GM19238 (cell line): ENCODE measurements around the gene VIPR2.

ENCODE experiments used
- DNase-seq: peaks from one replicate; pipeline ENCODE4 v3.0.0; 2011; ENCODE audit warnings: low spot score; ENCODE audit not compliant: insufficient read length

VIPR2 gene

GRCh38 chr7:159068893-159069448 is 75.7 kb downstream of the VIPR2 start:
- no peak for DNase-seq

- no peak for DNase-seq
Measured at GRCh38 chr7:159068488-159068811, 76.2 kb downstream of the VIPR2 start.

- no peak for DNase-seq
Measured at GRCh38 chr7:159067576-159068487, 76.8 kb downstream of the VIPR2 start.

- DNase-seq, result no peak
Measured at GRCh38 chr7:159066816-159067575, 77.7 kb downstream of the VIPR2 start.

- DNase-seq, result no peak
Measured at GRCh38 chr7:159065852-159066480, 78.7 kb downstream of the VIPR2 start.

- no peak for DNase-seq
Measured at GRCh38 chr7:159064816-159065510, 79.7 kb downstream of the VIPR2 start.

GRCh38 chr7:159064121-159064815 is 80.4 kb downstream of the VIPR2 start:
- no peak for DNase-seq

- no peak for DNase-seq
Measured at GRCh38 chr7:159063046-159063840, 81.4 kb downstream of the VIPR2 start.

GRCh38 chr7:159062569-159062968 is 82.1 kb downstream of the VIPR2 start:
- no peak for DNase-seq

GRCh38 chr7:159061674-159062212 is 82.9 kb downstream of the VIPR2 start:
- DNase-seq, result no peak

GRCh38 chr7:159061209-159061608 is 83.5 kb downstream of the VIPR2 start:
- DNase-seq, result no peak

- DNase-seq, result no peak
Measured at GRCh38 chr7:159060440-159060839, 84.2 kb downstream of the VIPR2 start.

- DNase-seq, result no peak
Measured at GRCh38 chr7:159059629-159060028, 85.0 kb downstream of the VIPR2 start.

- no peak for DNase-seq
Measured at GRCh38 chr7:159057647-159058046, 87.0 kb downstream of the VIPR2 start.

- DNase-seq, result no peak
Measured at GRCh38 chr7:159056737-159057136, 87.9 kb downstream of the VIPR2 start.

GRCh38 chr7:159051916-159052315 is 92.8 kb downstream of the VIPR2 start:
- no peak for DNase-seq

- DNase-seq, result no peak
Measured at GRCh38 chr7:159050704-159051103, 94.0 kb downstream of the VIPR2 start.

GRCh38 chr7:159049266-159050025 is 95.2 kb downstream of the VIPR2 start:
- DNase-seq, result no peak

- no peak for DNase-seq
Measured at GRCh38 chr7:159048656-159049055, 96.0 kb downstream of the VIPR2 start.
